ENCODE results near the gene NCK1. TPM values are rescaled to one million over a fixed set of nuclear protein-coding genes. Genes with fewer than 3 reads are reported as not detected.
A peak's percentile ranks its signal among the peaks of the same experiment; 100 is the strongest.

NCK1 gene
- total RNA-seq, 4 donors from 2014 or later: 11.9 to 48.7 (median 33.5) TPM

GRCh38 chr3:136913168-136913567, 51.2 kb downstream of the NCK1 start:
- H3K27me3 ChIP-seq: no peaks in the 10 kb centered on the region
- TF ChIP-seq CTCF (IDR thresholded peaks at IDR 0.05) (no peak), POLR2A (IDR thresholded peaks at IDR 0.05) (no peak)
- no peak overlapping the region for H3K4me3 ChIP-seq
- DNase-seq: no peak
- no peak overlapping the region for H3K27ac ChIP-seq
- H3K4me1 ChIP-seq: no peaks in the 10 kb centered on the region
- no peaks in the 10 kb centered on the region for H3K36me3 ChIP-seq
- H3K9me3 ChIP-seq: no peaks in the 10 kb centered on the region

GRCh38 chr3:136914739-136915138, 52.7 kb downstream of the NCK1 start:
- H3K4me3 ChIP-seq: no peak overlapping the region
- H3K27me3 ChIP-seq: no peaks in the 10 kb centered on the region
- H3K36me3 ChIP-seq: no peaks in the 10 kb centered on the region
- H3K27ac ChIP-seq: no peak overlapping the region
- H3K9me3 ChIP-seq: no peaks in the 10 kb centered on the region
- TF ChIP-seq POLR2A (IDR thresholded peaks at IDR 0.05) (no peak), CTCF (IDR thresholded peaks at IDR 0.05) (no peak)
- H3K4me1 ChIP-seq: peaks cover 0 to 13% (median 2%) of the 10 kb centered on the region in 4 donors
- no peak for DNase-seq

GRCh38 chr3:136916223-136916622, 54.2 kb downstream of the NCK1 start:
- Histone ChIP-seq H3K27ac (no peak overlapping the region), H3K4me3 (no peak overlapping the region), H3K9me3 (no peaks in the 10 kb centered on the region), H3K27me3 (no peaks in the 10 kb centered on the region), H3K36me3 (no peaks in the 10 kb centered on the region), H3K4me1 (peaks cover 0 to 17% (median 3%) of the 10 kb centered on the region in 4 donors)
- no peak for TF ChIP-seq POLR2A (IDR thresholded peaks at IDR 0.05)
- no peak for TF ChIP-seq CTCF (IDR thresholded peaks at IDR 0.05)
- no peak for DNase-seq

GRCh38 chr3:136919799-136920580, 58.0 kb downstream of the NCK1 start:
- Histone ChIP-seq H3K27ac (peak overlapping the region in 3 of 4 donors; percentile 15 to 50 (median 42)), H3K27me3 (no peaks in the 10 kb centered on the region), H3K9me3 (no peaks in the 10 kb centered on the region), H3K36me3 (no peaks in the 10 kb centered on the region), H3K4me3 (no peak overlapping the region), H3K4me1 (peaks cover 0 to 21% (median 3%) of the 10 kb centered on the region in 4 donors)
- TF ChIP-seq CTCF (IDR thresholded peaks at IDR 0.05): no peak
- no peak for TF ChIP-seq POLR2A (IDR thresholded peaks at IDR 0.05)
- no peak for DNase-seq

- peak overlapping the region in 1 of 4 donors; percentile 9 for H3K4me3 ChIP-seq
- no peaks in the 10 kb centered on the region for H3K36me3 ChIP-seq
- no peaks in the 10 kb centered on the region for H3K9me3 ChIP-seq
- H3K27ac ChIP-seq: peak overlapping the region; percentile 2 to 50 (median 17)
- DNase-seq: no peak
- no peaks in the 10 kb centered on the region for H3K27me3 ChIP-seq
- H3K4me1 ChIP-seq: peaks cover 0 to 26% (median 3%) of the 10 kb centered on the region in 4 donors
- TF ChIP-seq CTCF (IDR thresholded peaks at IDR 0.05): no peak
- no peak for TF ChIP-seq POLR2A (IDR thresholded peaks at IDR 0.05)
Measured at GRCh38 chr3:136920904-136921611, 59.0 kb downstream of the NCK1 start.
